Thoracic aorta (tissue), 2 donors: ENCODE measurements around the gene ELF1. TPM values are rescaled to one million over a fixed set of nuclear protein-coding genes. Genes with fewer than 3 reads are reported as not detected.

Experiments used
- ATAC-seq: fragments of 150-250 bp; one replicate; pipeline ENCODE4 v1.8.0; 2017; ENCODE audit warnings: low read depth; ENCODE audit not compliant: insufficient number of reproducible peaks, low FRiP score
- DNase-seq: peaks from one replicate; pipeline ENCODE4 v3.0.0-alpha.2; 2020; ENCODE audit warnings: low spot score
- H3K27ac ChIP-seq, 2 donors: fragments of 200-600 bp; sonication (generic); 1 replicate in 1 of 2; 2 replicates in 1 of 2; pipeline ENCODE4 v1.5.1; 2016; ENCODE audit warnings: mild to moderate bottlenecking in 2 of 2, moderate library complexity in 2 of 2
- H3K27me3 ChIP-seq: fragments of 200-600 bp; sonication (generic); replicated peaks from 2 replicates; pipeline ENCODE4 v1.6.0; 2016; ENCODE audit warnings: mild to moderate bottlenecking; ENCODE audit not compliant: insufficient read depth
- H3K36me3 ChIP-seq: fragments of 200-600 bp; sonication (generic); one replicate; pipeline ENCODE4 v1.5.1; 2016
- H3K4me1 ChIP-seq, 2 donors: fragments of 200-600 bp; sonication (generic); 1 replicate in 1 of 2; 2 replicates in 1 of 2; pipeline versions ENCODE4 v1.5.1 to v1.6.0; 2016; ENCODE audit warnings: low read depth in 2 of 2, mild to moderate bottlenecking in 1 of 2; ENCODE audit not compliant: control insufficient read depth in 1 of 2
- H3K4me3 ChIP-seq: fragments of 200-600 bp; sonication (generic); 2 replicates; pipeline ENCODE4 v1.5.1; 2016; ENCODE audit warnings: mild to moderate bottlenecking
- H3K9me3 ChIP-seq: fragments of 200-600 bp; sonication (generic); 2 replicates; pipeline ENCODE4 v1.5.1; 2016
- CTCF ChIP-seq: fragments of 200-600 bp; sonication (generic); IDR thresholded peaks from one replicate; pipeline ENCODE4 v1.5.1; 2019; ENCODE audit warnings: antibody characterized with exemption
- total RNA-seq, 2 donors: library from RNA; depleted of rRNA; stranded (reverse); fragments of >200 nt; gene quantifications; one replicate each; pipeline versions ENCODE4 v1.1.0 to v1.2.3, GENCODE V29; 2016

ELF1 gene
- total RNA-seq, 2 donors from 2014 or later = 54.7 to 99.9 TPM

GRCh38 chr13:41007744-41008128, 11.4 kb downstream of the ELF1 start:
- Histone ChIP-seq H3K27me3 (no peaks in the 10 kb centered on the region), H3K4me3 (no peak overlapping the region), H3K9me3 (no peaks in the 10 kb centered on the region), H3K36me3 (no peaks in the 10 kb centered on the region), H3K27ac (no peak overlapping the region), H3K4me1 (peaks cover 34 to 41% of the 10 kb centered on the region in 2 donors)
- no peak for DNase-seq
- no peak for ATAC-seq
- TF ChIP-seq CTCF = no peak

- H3K9me3 ChIP-seq = no peaks in the 10 kb centered on the region
- peaks cover 34 to 41% of the 10 kb centered on the region in 2 donors for H3K4me1 ChIP-seq
- H3K27ac ChIP-seq = no peak overlapping the region
- ATAC-seq (no peak), DNase-seq (no peak)
- H3K36me3 ChIP-seq = no peaks in the 10 kb centered on the region
- no peak overlapping the region for H3K4me3 ChIP-seq
- no peaks in the 10 kb centered on the region for H3K27me3 ChIP-seq
- no peak for TF ChIP-seq CTCF
These were observed 12.0 kb downstream of the ELF1 start for GRCh38 chr13:41006978-41007743.

GRCh38 chr13:41006306-41006705, 12.8 kb downstream of the ELF1 start:
- H3K4me1 ChIP-seq = peaks cover 29 to 44% of the 10 kb centered on the region in 2 donors
- H3K27ac ChIP-seq = no peak overlapping the region
- DNase-seq (no peak), ATAC-seq (no peak)
- H3K4me3 ChIP-seq = no peak overlapping the region
- no peaks in the 10 kb centered on the region for H3K36me3 ChIP-seq
- no peaks in the 10 kb centered on the region for H3K9me3 ChIP-seq
- H3K27me3 ChIP-seq = no peaks in the 10 kb centered on the region
- TF ChIP-seq CTCF = no peak

DNA sequence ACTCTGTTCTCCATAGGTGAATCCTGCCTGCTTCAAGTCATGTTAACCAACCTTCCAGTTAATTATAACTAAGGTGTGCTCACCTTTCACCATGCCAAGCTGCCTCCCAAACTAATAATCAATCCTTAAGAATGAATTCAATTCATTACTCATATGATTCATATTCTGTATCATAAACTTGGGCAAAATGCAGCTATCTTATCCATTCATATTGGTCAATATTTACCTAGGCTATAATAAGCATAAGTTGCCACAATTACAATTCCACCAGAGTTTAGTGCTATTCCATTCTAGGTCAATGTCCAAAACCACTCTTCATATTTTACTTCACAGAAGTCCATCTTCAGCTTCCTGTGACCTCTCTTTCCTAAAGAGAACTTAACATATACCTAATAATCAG, 13.4 kb downstream of the ELF1 start:
- Histone ChIP-seq H3K4me1 (peaks cover 26 to 44% of the 10 kb centered on the region in 2 donors), H3K27me3 (no peaks in the 10 kb centered on the region), H3K27ac (no peak overlapping the region), H3K36me3 (no peaks in the 10 kb centered on the region), H3K4me3 (no peak overlapping the region), H3K9me3 (no peaks in the 10 kb centered on the region)
- TF ChIP-seq CTCF = no peak
- ATAC-seq = no peak
- DNase-seq = no peak

GRCh38 chr13:41004875-41005693, 14.0 kb downstream of the ELF1 start:
- H3K27me3 ChIP-seq = no peaks in the 10 kb centered on the region
- H3K27ac ChIP-seq = no peak overlapping the region
- H3K4me1 ChIP-seq = peaks cover 25 to 44% of the 10 kb centered on the region in 2 donors
- no peaks in the 10 kb centered on the region for H3K36me3 ChIP-seq
- no peaks in the 10 kb centered on the region for H3K9me3 ChIP-seq
- DNase-seq (no peak), ATAC-seq (no peak)
- H3K4me3 ChIP-seq = no peak overlapping the region
- TF ChIP-seq CTCF = no peak
